Measurements from ENCODE around the gene DAZAP1. TPM values are rescaled to one million over a fixed set of nuclear protein-coding genes. Genes with fewer than 3 reads are reported as not detected.
"Not testable (repeated sequence)": the region's sequence is repeated elsewhere in the genome, so short reads cannot be mapped to it uniquely, and the experiment has no call there.

Gene DAZAP1
- total RNA-seq, 2 experiments from 2014 or later = 235 to 241 TPM

DNA sequence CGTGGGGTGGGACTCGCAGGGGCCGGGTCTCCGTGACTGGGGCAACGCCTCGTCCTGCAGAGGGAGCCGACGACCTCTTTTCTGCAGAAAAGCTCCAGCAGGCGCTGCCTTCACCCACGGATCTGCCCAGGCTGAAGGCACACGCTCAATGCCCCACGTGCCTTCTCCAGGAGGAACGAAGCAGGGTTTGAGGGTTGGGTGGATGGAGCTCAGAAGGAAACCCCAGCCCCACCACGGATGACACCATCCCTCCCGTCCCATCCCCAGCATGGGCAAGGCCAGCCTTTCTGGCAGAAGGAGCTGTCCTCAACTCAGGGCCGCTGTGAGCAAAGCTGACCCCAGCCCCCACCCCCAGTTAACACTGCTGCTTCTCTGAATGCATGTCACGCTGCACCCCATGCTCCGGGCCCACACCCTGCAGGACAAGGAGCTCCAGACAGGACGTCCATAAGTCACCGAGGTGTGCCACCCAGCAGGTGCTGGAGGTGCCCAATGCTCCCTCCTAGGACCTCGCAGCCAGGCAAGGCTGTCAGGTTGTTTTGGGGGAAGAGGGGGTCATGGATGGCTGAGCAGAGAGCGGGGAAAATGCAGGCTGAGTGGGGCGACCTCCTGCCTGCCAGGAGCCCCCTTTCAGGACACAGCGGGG is 64.3 kb downstream of the DAZAP1 start:
- no peak for DNase-seq
- Mint-ChIP-seq H3K27ac (no peak overlapping the region), H3K36me3 (ENCODE audit: low read depth) (no peaks in the 10 kb centered on the region), H3K4me1 (peaks cover 15% of the 10 kb centered on the region), H3K4me3 (peak overlapping the region; percentile 27), H3K27me3 (peaks cover 13% of the 10 kb centered on the region), H3K9me3 (no peaks in the 10 kb centered on the region)
- CTCF ChIA-PET = interaction anchor here (1.3 to 1.7 kb wide), 4 partner anchors 13 to 275 kb away, joined by 3 to 6 read pairs (median 4); partner anchors contain the start of gene REEP6
- POLR2A ChIA-PET = no interaction called here

DNA sequence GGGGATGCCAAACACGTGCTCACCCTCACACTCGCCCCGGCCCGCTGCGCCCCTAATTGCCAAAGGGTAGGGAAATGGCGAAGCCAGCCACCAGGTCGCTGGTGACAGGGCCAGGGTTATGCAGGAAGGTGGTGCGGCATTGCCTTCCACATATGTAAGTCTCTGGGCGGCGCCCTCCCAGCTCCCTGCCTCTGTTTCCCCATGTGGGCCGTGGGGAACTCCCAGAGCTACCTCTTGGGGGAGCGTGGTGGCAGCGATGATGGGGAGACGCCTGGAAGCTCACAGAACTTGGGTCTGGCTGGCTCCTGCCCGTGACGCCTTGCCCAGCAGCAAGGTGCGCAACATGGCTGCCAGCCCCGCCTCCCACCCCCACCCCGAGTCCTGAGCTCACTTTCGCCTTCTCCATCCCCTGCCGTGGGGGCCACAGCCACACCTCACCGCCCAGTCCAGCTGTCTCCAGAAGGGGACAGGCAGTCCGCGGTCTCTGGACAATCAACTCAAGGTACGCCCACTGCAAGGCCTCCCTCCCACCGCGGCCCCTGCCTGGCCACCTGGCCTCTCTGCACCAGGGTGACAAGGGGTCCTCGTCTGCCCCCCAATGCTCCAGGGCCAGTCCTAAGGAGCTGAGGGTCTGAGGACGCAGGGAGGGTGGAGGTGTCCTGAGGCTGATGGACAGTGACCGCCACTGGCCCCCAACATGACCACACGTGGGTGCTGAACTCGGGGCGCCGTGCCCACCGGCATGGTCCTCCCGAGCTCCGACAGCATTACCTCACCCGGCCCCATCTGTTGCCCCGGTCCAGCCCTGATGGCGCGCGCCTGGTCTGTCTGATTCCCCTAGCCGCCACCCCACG is 65.1 kb downstream of the DAZAP1 start:
- no peak overlapping the region for H3K4me3 Mint-ChIP-seq

GRCh38 chr19:1473085-1473851 is 65.9 kb downstream of the DAZAP1 start:
- no peak for DNase-seq
- Mint-ChIP-seq H3K4me1 (peaks cover 26% of the 10 kb centered on the region), H3K27me3 (peaks cover 12% of the 10 kb centered on the region), H3K27ac (no peak overlapping the region), H3K4me3 (no peak overlapping the region), H3K9me3 (no peaks in the 10 kb centered on the region), H3K36me3 (ENCODE audit: low read depth) (no peaks in the 10 kb centered on the region)
- ChIA-PET CTCF (interaction anchor here (0.8 to 1.7 kb wide), 2 partner anchors 17 to 273 kb away, joined by 3 read pairs; no protein-coding TSS in a partner anchor), POLR2A (no interaction called here)

More for the DNA sequence above, 65.1 kb downstream of the DAZAP1 start:
- H3K36me3 Mint-ChIP-seq (ENCODE audit: low read depth) = no peaks in the 10 kb centered on the region
- no peaks in the 10 kb centered on the region for H3K9me3 Mint-ChIP-seq
- POLR2A ChIA-PET = no interaction called here
- H3K4me1 Mint-ChIP-seq = peaks cover 19% of the 10 kb centered on the region
- no peak overlapping the region for H3K27ac Mint-ChIP-seq
- H3K27me3 Mint-ChIP-seq = peaks cover 12% of the 10 kb centered on the region
- CTCF ChIA-PET = interaction anchor here (1.3 to 1.7 kb wide), 3 partner anchors 14 to 274 kb away, joined by 3 to 4 read pairs (median 3); partner anchors contain the start of gene REEP6
- no peak for DNase-seq

DNA sequence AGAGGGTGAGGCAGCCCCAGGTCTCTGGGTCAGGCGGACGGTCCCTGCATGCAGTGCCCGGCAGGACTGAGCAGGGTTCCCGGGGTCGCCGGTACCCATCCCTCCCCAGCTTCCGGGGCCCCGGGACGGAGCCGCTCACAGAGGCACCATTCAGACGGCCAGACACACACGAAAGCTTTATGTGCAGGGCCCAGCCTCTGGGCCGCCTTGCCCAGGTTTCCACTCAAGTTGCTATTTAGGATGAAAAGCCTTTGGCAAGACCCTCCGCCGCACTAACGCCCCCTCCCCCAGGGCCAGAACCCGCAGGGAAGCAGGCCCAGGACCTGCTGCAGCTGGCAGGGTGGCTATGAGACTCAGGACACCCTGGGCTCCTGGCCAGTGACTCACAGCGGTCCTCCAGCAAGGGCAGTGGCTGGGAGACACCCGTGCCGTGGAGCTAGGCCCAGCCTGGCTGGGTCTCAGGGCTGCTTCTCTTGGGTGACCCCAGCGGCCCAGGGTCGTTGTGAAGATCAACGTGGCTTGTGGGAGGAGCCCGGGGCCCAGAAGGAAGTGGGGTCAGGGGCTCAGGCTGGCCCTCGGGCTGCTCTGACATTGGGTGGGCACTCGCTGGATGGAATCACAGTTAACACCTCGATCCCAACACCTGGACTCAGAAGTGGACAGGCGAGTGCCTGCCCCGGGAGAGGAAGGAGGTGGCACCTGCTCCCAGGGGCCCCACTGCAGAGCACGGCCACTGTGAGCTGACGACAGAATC is 66.8 kb downstream of the DAZAP1 start:
- Mint-ChIP-seq H3K27me3 (peaks cover 10% of the 10 kb centered on the region), H3K9me3 (no peaks in the 10 kb centered on the region), H3K4me1 (peaks cover 29% of the 10 kb centered on the region), H3K27ac (no peak overlapping the region), H3K36me3 (ENCODE audit: low read depth) (peaks cover 3% of the 10 kb centered on the region), H3K4me3 (no peak overlapping the region)
- ChIA-PET POLR2A (no interaction called here), CTCF (interaction anchor here (0.8 to 0.9 kb wide), 2 partner anchors 18 to 30 kb away, joined by 3 read pairs; no protein-coding TSS in a partner anchor)
- DNase-seq = no peak

DNA sequence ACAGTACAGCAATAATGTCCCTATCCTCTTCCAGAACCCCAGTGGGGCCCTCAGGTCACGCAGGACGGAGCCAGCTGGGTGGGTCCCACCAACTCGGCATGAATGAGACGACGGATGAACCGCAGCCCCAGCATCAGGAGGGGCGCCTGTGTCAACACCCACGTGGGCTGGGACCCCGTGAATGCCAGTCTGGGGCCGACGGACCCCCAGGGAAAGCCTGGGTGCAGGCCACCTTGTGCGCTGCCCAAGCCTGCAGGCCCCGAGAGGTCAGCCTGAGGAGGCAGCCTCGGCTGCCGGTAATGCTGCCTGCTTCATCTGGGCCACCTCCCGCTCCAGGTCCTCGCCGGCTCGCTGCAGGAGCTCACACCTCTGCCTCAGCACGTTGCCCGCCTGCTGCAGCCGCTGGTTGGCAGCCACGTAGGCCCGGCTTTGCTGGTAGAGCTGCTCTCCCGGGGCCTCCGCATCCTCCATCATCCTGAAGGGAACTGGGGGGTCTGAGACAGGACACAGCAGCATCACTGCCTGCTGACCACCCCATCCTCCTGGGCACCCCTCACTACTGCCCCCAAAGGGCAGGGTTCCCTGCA is 67.5 kb downstream of the DAZAP1 start:
- POLR2A ChIA-PET = no interaction called here

DNA sequence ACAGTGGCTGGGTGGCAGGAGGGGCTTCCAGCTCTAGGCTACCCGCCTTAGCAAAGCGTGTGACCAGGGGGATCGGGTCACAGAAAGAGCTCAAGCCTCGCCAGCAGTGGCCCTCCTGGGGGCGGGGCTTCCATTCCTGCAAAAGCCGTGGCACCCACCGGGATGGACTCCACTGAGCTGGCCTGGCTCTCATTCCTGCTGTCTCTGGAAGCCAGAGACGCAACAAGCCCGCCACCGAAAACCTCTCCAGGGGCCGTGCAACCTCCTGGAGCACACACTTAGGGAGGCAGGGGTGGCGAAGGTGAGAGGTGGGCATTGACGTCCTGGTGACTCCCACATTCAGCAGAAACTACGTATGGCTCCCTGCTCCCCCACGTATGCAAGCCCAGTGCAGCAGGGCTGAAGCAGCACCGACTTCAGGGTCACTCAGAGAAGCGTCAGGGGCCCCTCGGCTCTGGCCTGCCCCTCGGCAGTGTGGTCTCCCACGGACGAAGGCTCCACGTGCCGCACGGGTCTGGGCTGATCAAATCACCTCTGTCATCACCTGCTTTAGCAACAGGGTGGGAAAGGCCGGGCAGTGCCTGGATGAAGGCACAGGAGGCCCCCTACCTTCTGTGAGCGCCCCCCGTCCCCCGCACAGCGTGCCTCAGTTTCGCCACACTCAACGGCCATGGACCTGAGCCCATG is 68.5 kb downstream of the DAZAP1 start:
- POLR2A ChIA-PET = no interaction called here
- Mint-ChIP-seq H3K4me1 (peaks cover 31% of the 10 kb centered on the region), H3K27me3 (peaks cover 6% of the 10 kb centered on the region), H3K9me3 (no peaks in the 10 kb centered on the region), H3K27ac (no peak overlapping the region), H3K4me3 (no peak overlapping the region), H3K36me3 (ENCODE audit: low read depth) (peaks cover 3% of the 10 kb centered on the region)
- no peak for DNase-seq
- CTCF ChIA-PET = interaction anchor here (0.6 to 0.9 kb wide), 2 partner anchors 197 to 616 kb away, joined by 3 to 6 read pairs; no protein-coding TSS in a partner anchor

More for the DNA sequence above, 67.5 kb downstream of the DAZAP1 start:
- H3K27me3 Mint-ChIP-seq = peaks cover 10% of the 10 kb centered on the region
- H3K9me3 Mint-ChIP-seq = no peaks in the 10 kb centered on the region
- CTCF ChIA-PET = interaction anchor here (0.9 kb wide), 2 partner anchors 31 to 198 kb away, joined by 3 read pairs; no protein-coding TSS in a partner anchor
- no peak overlapping the region for H3K4me3 Mint-ChIP-seq
- H3K36me3 Mint-ChIP-seq (ENCODE audit: low read depth) = peaks cover 3% of the 10 kb centered on the region
- H3K27ac Mint-ChIP-seq = no peak overlapping the region
- DNase-seq = no peak
- H3K4me1 Mint-ChIP-seq = peaks cover 34% of the 10 kb centered on the region

GRCh38 chr19:1477056-1477455 is 69.7 kb downstream of the DAZAP1 start:
- DNase-seq; H3K27me3 Mint-ChIP-seq; H3K36me3 Mint-ChIP-seq (ENCODE audit: low read depth); POLR2A ChIA-PET; H3K27ac Mint-ChIP-seq; H3K9me3 Mint-ChIP-seq: not testable (repeated sequence)
- Mint-ChIP-seq H3K4me1 (peaks cover 27% of the 10 kb centered on the region), H3K4me3 (peak overlapping the region; percentile 51)
- CTCF ChIA-PET = interaction anchor here (0.6 to 1.1 kb wide), 5 partner anchors 8 to 943 kb away, joined by 3 to 4 read pairs (median 3); no protein-coding TSS in a partner anchor

GRCh38 chr19:1478934-1479707 is 71.7 kb downstream of the DAZAP1 start, which contains the start of gene C19orf25:
Gene C19orf25, minus strand, starts transcription at chr19:1479215. Its CDS starts 312 bp downstream, at chr19:1478903.
- Mint-ChIP-seq H3K36me3 (ENCODE audit: low read depth) (peaks cover 3% of the 10 kb centered on the region), H3K27me3 (no peaks in the 10 kb centered on the region), H3K27ac (peak within 1 kb of the TSS; percentile 97), H3K9me3 (no peaks in the 10 kb centered on the region), H3K4me1 (peaks cover 22% of the 10 kb centered on the region), H3K4me3 (peak within 1 kb of the TSS; percentile 99)
- DNase-seq = peak; percentile 95
- ChIA-PET POLR2A (interaction anchor here (0.6 kb wide), 1 partner anchor 35 kb away, joined by 5 read pairs; no protein-coding TSS in a partner anchor), CTCF (no interaction called here)

GRCh38 chr19:1481224-1481892 is 74.0 kb downstream of the DAZAP1 start:
- Mint-ChIP-seq H3K27ac (no peak overlapping the region), H3K27me3 (no peaks in the 10 kb centered on the region), H3K4me1 (peaks cover 22% of the 10 kb centered on the region), H3K4me3 (no peak overlapping the region), H3K9me3 (no peaks in the 10 kb centered on the region), H3K36me3 (ENCODE audit: low read depth) (peaks cover 3% of the 10 kb centered on the region)
- no peak for DNase-seq
- ChIA-PET CTCF (interaction anchor here (0.9 kb wide), 1 partner anchor 9 kb away, joined by 3 read pairs; the partner anchor contains the start of gene REEP6), POLR2A (no interaction called here)

GRCh38 chr19:1481893-1482360 is 74.5 kb downstream of the DAZAP1 start:
- peaks cover 3% of the 10 kb centered on the region for H3K36me3 Mint-ChIP-seq (ENCODE audit: low read depth)
- H3K9me3 Mint-ChIP-seq = no peaks in the 10 kb centered on the region
- peaks cover 21% of the 10 kb centered on the region for H3K4me1 Mint-ChIP-seq
- no peaks in the 10 kb centered on the region for H3K27me3 Mint-ChIP-seq
- H3K4me3 Mint-ChIP-seq = no peak overlapping the region
- ChIA-PET POLR2A (no interaction called here), CTCF (no interaction called here)
- H3K27ac Mint-ChIP-seq = no peak overlapping the region
- DNase-seq = no peak

Data from activated CD4-positive, alpha-beta T cell treated with anti-CD3 and anti-CD28 coated beads, Interleukin-2, amount 10 ng/mL, durations not matched to agents 7 days and 5 days (primary cell).